Trophoblast cell (in vitro differentiated cells and primary cell): ENCODE measurements around the gene CPSF4L.

Experiments
- DNase-seq, 2 donors: peaks; one replicate each; pipeline ENCODE4 v3.0.0-alpha.2; 2016
- H2AFZ ChIP-seq: 2 replicates; pipeline ENCODE4 v1.6.1; 2013; ENCODE audit warnings: low read length, moderate library complexity, mild to moderate bottlenecking; ENCODE audit not compliant: insufficient read depth, poor library complexity
- H2AK5ac ChIP-seq: 2 replicates; pipeline ENCODE4 v1.6.1; 2013; ENCODE audit warnings: mild to moderate bottlenecking, low read length
- H2BK120ac ChIP-seq: 2 replicates; pipeline ENCODE4 v1.6.1; 2013; ENCODE audit warnings: low read length, mild to moderate bottlenecking, moderate library complexity; ENCODE audit not compliant: insufficient read depth, poor library complexity
- H2BK12ac ChIP-seq: 2 replicates; pipeline ENCODE4 v1.6.1; 2013; ENCODE audit warnings: mild to moderate bottlenecking, low read length, moderate library complexity
- H2BK5ac ChIP-seq: 2 replicates; pipeline ENCODE4 v1.6.1; 2013; ENCODE audit warnings: low read length, low read depth, moderate library complexity, mild to moderate bottlenecking; ENCODE audit not compliant: poor library complexity
- H3K14ac ChIP-seq: 2 replicates; pipeline ENCODE4 v1.6.1; 2013; ENCODE audit warnings: mild to moderate bottlenecking, low read length
- H3K18ac ChIP-seq: 2 replicates; pipeline ENCODE4 v1.6.1; 2013; ENCODE audit warnings: mild to moderate bottlenecking, low read length
- H3K23ac ChIP-seq: 2 replicates; pipeline ENCODE4 v1.6.1; 2013; ENCODE audit warnings: low read length
- H3K27ac ChIP-seq: 2 replicates; pipeline ENCODE4 v1.5.1; 2013; ENCODE audit warnings: low read depth, mild to moderate bottlenecking, inconsistent platforms, low read length, moderate library complexity
- H3K27me3 ChIP-seq: 2 replicates; pipeline ENCODE4 v1.6.1; 2013; ENCODE audit warnings: inconsistent platforms, mild to moderate bottlenecking, low read length, moderate library complexity; ENCODE audit not compliant: insufficient read depth
- H3K36me3 ChIP-seq, 2 experiments: 1 replicate in 1 of 2; 2 replicates in 1 of 2; pipeline ENCODE4 v1.6.1; 2013; ENCODE audit warnings: low read length in 2 of 2, mild to moderate bottlenecking in 2 of 2, moderate library complexity in 1 of 2; ENCODE audit not compliant: insufficient read depth in 2 of 2, control insufficient read depth in 1 of 2
- H3K4ac ChIP-seq: 2 replicates; pipeline ENCODE4 v1.6.1; 2013; ENCODE audit warnings: low read depth, mild to moderate bottlenecking, low read length, moderate library complexity
- H3K4me1 ChIP-seq, 2 experiments: 1 replicate in 1 of 2; 2 replicates in 1 of 2; pipeline ENCODE4 v1.6.1; 2013; ENCODE audit warnings: low read length in 2 of 2, mild to moderate bottlenecking in 2 of 2, moderate library complexity in 1 of 2; ENCODE audit not compliant: insufficient read depth in 2 of 2, control insufficient read depth in 1 of 2
- H3K4me2 ChIP-seq: 2 replicates; pipeline ENCODE4 v1.6.1; 2013; ENCODE audit warnings: inconsistent platforms, mild to moderate bottlenecking, low read length, moderate library complexity
- H3K4me3 ChIP-seq: 2 replicates; pipeline ENCODE4 v1.5.1; 2013; ENCODE audit warnings: mild to moderate bottlenecking, low read depth, low read length, inconsistent platforms
- H3K79me1 ChIP-seq: one replicate; pipeline ENCODE4 v1.6.1; 2013; ENCODE audit warnings: low read length
- H3K79me2 ChIP-seq: 2 replicates; pipeline ENCODE4 v1.6.1; 2013; ENCODE audit warnings: low read length, mild to moderate bottlenecking; ENCODE audit not compliant: control insufficient read depth, insufficient read depth, poor library complexity
- H3K9ac ChIP-seq: 2 replicates; pipeline ENCODE4 v1.6.1; 2013; ENCODE audit warnings: mild to moderate bottlenecking, low read length
- H3K9me3 ChIP-seq: 2 replicates; pipeline ENCODE4 v1.6.1; 2013; ENCODE audit warnings: low read depth, mild to moderate bottlenecking, control low read depth, inconsistent platforms, low read length; ENCODE audit not compliant: insufficient read depth
- H4K12ac ChIP-seq: 2 replicates; pipeline ENCODE4 v1.6.1; 2013; ENCODE audit warnings: low read depth, mild to moderate bottlenecking, low read length, moderate library complexity
- H4K8ac ChIP-seq: 2 replicates; pipeline ENCODE4 v1.6.1; 2013; ENCODE audit warnings: low read depth, mild to moderate bottlenecking, low read length, moderate library complexity
- H4K91ac ChIP-seq: one replicate; pipeline ENCODE4 v1.6.1; 2013; ENCODE audit warnings: low read depth, mild to moderate bottlenecking, low read length, moderate library complexity
- WGBS: extraction: QIAGEN DNeasy Blood & Tissue Kit; methylation state at CpG from one replicate; pipeline ENCODE4 v1.1.7; 2013; ENCODE audit warnings: missing lambda C conversion rate; ENCODE audit not compliant: insufficient read length, insufficient coverage; ENCODE audit errors: extremely low coverage; 5-methylcytosine and 5-hydroxymethylcytosine counted together

The CPSF4L gene

DNA sequence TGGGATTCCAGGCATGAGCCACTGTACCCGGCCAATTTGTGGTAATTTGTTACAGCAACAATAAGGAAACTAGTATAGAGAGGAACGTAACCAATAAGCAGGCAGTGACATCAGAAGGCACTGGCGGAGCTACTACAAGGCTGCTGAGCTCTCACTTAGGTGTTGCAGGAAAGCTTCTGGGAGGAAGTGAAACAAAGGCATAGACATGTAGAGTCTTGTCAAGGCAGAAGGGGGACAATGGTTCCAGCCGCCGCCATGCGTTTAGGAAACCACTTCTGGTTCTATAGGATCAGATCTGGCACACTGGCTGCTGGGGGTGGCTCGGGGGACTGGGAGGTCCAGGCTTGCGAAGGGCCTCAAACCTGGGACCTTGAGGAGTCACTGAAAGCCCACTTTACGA lies 9.4 kb upstream of the CPSF4L start:
- H3K79me2 ChIP-seq, result no peaks in the 10 kb centered on the region
- no peak for DNase-seq
- no peak overlapping the region for H2AFZ ChIP-seq
- H3K4ac ChIP-seq, result no peak overlapping the region
- no peak overlapping the region for H2AK5ac ChIP-seq
- no peak overlapping the region for H3K4me3 ChIP-seq
- peaks cover 2% of the 10 kb centered on the region for H3K9me3 ChIP-seq
- no peaks in the 10 kb centered on the region for H3K36me3 ChIP-seq
- H3K4me2 ChIP-seq, result no peak overlapping the region
- H4K12ac ChIP-seq, result no peak overlapping the region
- H4K8ac ChIP-seq, result no peak overlapping the region
- no peak overlapping the region for H3K18ac ChIP-seq
- no peak overlapping the region for H2BK5ac ChIP-seq
- peak overlapping the region; percentile 74 for H2BK12ac ChIP-seq
- no peaks in the 10 kb centered on the region for H3K27me3 ChIP-seq
- no peak overlapping the region for H3K23ac ChIP-seq
- no peak overlapping the region for H3K27ac ChIP-seq
- no peak overlapping the region for H3K9ac ChIP-seq
- no peak overlapping the region for H2BK120ac ChIP-seq
- peak overlapping the region; percentile 52 for H4K91ac ChIP-seq
- no peaks in the 10 kb centered on the region for H3K79me1 ChIP-seq
- no CpG with 5 or more reads among the region's 9 CpGs for WGBS
- H3K4me1 ChIP-seq, result peaks cover 2 to 3% of the 10 kb centered on the region in 2 experiments
- H3K14ac ChIP-seq, result no peak overlapping the region

GRCh38 chr17:73269791-73270190 lies 8.1 kb upstream of the CPSF4L start:
- Histone ChIP-seq H4K12ac (no peak overlapping the region), H3K9ac (no peak overlapping the region), H3K4me2 (no peak overlapping the region), H3K79me2 (no peaks in the 10 kb centered on the region), H3K14ac (no peak overlapping the region), H3K4me1 (peaks cover 2 to 3% of the 10 kb centered on the region in 2 experiments), H2AK5ac (no peak overlapping the region), H3K18ac (no peak overlapping the region), H3K79me1 (no peaks in the 10 kb centered on the region), H3K36me3 (no peaks in the 10 kb centered on the region), H3K4me3 (no peak overlapping the region), H3K4ac (no peak overlapping the region), H3K9me3 (peaks cover 2% of the 10 kb centered on the region), H4K8ac (no peak overlapping the region), H2AFZ (no peak overlapping the region), H2BK5ac (no peak overlapping the region), H3K27me3 (no peaks in the 10 kb centered on the region), H2BK120ac (no peak overlapping the region), H4K91ac (no peak overlapping the region), H3K23ac (no peak overlapping the region), H3K27ac (no peak overlapping the region), H2BK12ac (no peak overlapping the region)
- no peak for DNase-seq
- WGBS, result no CpG with 5 or more reads among the region's 1 CpG

GRCh38 chr17:73269329-73269615 lies 7.6 kb upstream of the CPSF4L start:
- no peak overlapping the region for H3K9ac ChIP-seq

DNA sequence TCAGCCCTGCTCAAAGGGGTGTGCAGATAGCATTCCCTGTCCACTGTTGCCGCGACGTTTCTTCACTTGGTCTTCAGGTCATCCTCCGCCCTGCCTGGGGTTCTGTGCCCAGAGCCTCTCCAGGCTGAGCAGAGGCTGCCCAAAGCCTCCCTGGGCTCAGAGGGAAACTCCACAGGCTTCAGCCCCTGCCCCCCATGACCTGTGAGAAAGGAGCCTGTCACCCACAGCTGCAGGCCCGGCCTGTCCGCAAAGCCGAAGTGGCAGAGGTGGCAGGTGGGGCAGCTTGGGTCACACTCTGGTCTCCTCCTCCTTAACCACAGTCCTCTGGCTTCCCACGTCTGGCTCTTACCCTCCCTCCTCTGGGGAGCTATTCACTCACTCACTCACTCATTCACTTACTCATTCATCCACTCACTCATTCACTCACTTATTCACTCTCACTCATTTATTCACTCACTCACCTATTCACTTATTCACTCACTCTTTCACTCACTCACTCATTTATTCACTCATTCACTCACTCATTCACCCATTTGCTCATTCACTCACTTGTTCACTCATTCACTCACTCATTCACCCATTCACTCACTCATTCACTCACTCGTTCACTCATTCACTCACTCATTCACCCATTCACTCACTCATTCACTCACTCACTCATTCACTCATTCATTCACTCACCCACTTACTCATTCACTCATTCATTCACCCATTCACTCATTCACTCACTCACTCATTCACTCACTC lies 7.1 kb upstream of the CPSF4L start:
- Histone ChIP-seq H3K18ac (no peak overlapping the region), H4K12ac (no peak overlapping the region), H3K27me3 (no peaks in the 10 kb centered on the region), H2AFZ (no peak overlapping the region), H3K9ac (no peak overlapping the region), H3K4me3 (no peak overlapping the region), H3K14ac (no peak overlapping the region), H3K9me3 (peaks cover 4% of the 10 kb centered on the region), H3K4ac (no peak overlapping the region), H3K4me1 (peaks cover 2 to 3% of the 10 kb centered on the region in 2 experiments), H3K4me2 (no peak overlapping the region), H3K79me1 (no peaks in the 10 kb centered on the region), H3K36me3 (no peaks in the 10 kb centered on the region), H4K91ac (no peak overlapping the region), H2BK120ac (no peak overlapping the region), H3K27ac (no peak overlapping the region), H4K8ac (no peak overlapping the region), H3K23ac (no peak overlapping the region), H2BK5ac (no peak overlapping the region), H3K79me2 (no peaks in the 10 kb centered on the region), H2BK12ac (no peak overlapping the region), H2AK5ac (no peak overlapping the region)
- DNase-seq, result no peak
- WGBS, result no CpG with 5 or more reads among the region's 9 CpGs

More at GRCh38 chr17:73269329-73269615, 7.6 kb upstream of the CPSF4L start:
- Histone ChIP-seq H4K8ac (no peak overlapping the region), H3K79me1 (no peaks in the 10 kb centered on the region), H2BK5ac (no peak overlapping the region), H2BK12ac (no peak overlapping the region), H3K4ac (no peak overlapping the region), H4K91ac (no peak overlapping the region), H3K18ac (no peak overlapping the region), H3K27ac (no peak overlapping the region), H3K79me2 (no peaks in the 10 kb centered on the region), H3K4me3 (no peak overlapping the region), H4K12ac (no peak overlapping the region), H2AFZ (no peak overlapping the region), H2AK5ac (no peak overlapping the region), H3K27me3 (no peaks in the 10 kb centered on the region), H3K14ac (no peak overlapping the region), H3K4me2 (no peak overlapping the region), H3K36me3 (no peaks in the 10 kb centered on the region), H3K23ac (no peak overlapping the region), H3K9me3 (peaks cover 2% of the 10 kb centered on the region), H3K4me1 (peaks cover 2 to 3% of the 10 kb centered on the region in 2 experiments), H2BK120ac (no peak overlapping the region)
- DNase-seq, result no peak
